HepG2 (cell line): Measurements from ENCODE around the gene COMMD7. TPM values are rescaled to one million over a fixed set of nuclear protein-coding genes. Genes with fewer than 3 reads are reported as not detected.

Experiments
- ATAC-seq: fragments of 200-7000 bp; cut with Tn5 transposase; 3 replicates; pipeline ENCODE4 v1.9.1; 2020; ENCODE audit warnings: mild to moderate bottlenecking, moderate library complexity
- BruUV-seq: library from RNA; stranded (reverse); fragments of 400-500 nt; replicated peaks from 2 replicates; lab custom pipeline; 2021; lab: Mats Ljungman, UMichigan
- CTCF ChIA-PET: fragments of 300-600 bp; formaldehyde crosslinking; extraction: SDS; loops from one replicate; lab custom pipeline; 2021; ENCODE audit warnings: low total read pairs, inconsistent platforms, low intra/inter-chr PET ratio; lab: Yijun Ruan, JAX
- POLR2A ChIA-PET: fragments of 350-600 bp; sonication (Branson Sonifier 250); formaldehyde crosslinking; loops from one replicate; lab custom pipeline; 2020; ENCODE audit warnings: antibody characterized with exemption, inconsistent platforms; lab: Yijun Ruan, JAX
- DNase-seq: peaks from one replicate; pipeline ENCODE4 v3.0.0-alpha.2; 2015; ENCODE audit warnings: low spot score
- FAIRE-seq: peaks from 3 replicates; lab custom pipeline; 2011; peaks lifted over from hg19 to GRCh38; lab: Jason Lieb, UNC
- H2AFZ ChIP-seq: one replicate; pipeline ENCODE4 v1.6.1; 2011; ENCODE audit warnings: low read length, inconsistent platforms
- H3K27ac ChIP-seq: fragments of 300-600 bp; 3 replicates; pipeline ENCODE4 v1.8.0; 2011; ENCODE audit warnings: mixed run types, mild to moderate bottlenecking, mixed read lengths, low read length, inconsistent platforms; ENCODE audit not compliant: insufficient read depth; ENCODE audit errors: extremely low read length
- H3K27me3 ChIP-seq, 2 experiments: fragments of 200-600 bp in 1 of 2; 2 replicates in 1 of 2; 3 replicates in 1 of 2; pipeline versions ENCODE4 v1.6.0 to v1.8.0; 2011; ENCODE audit warnings: low read length in 2 of 2, mild to moderate bottlenecking in 2 of 2, moderate library complexity in 2 of 2, inconsistent platforms in 1 of 2; ENCODE audit not compliant: insufficient read depth in 2 of 2, control insufficient read depth in 1 of 2
- H3K36me3 ChIP-seq, 2 experiments: fragments of 200-600 bp in 1 of 2; replicated peaks in 1 of 2; 2 replicates in 1 of 2; 3 replicates in 1 of 2; pipeline versions ENCODE4 v1.5.1 to v1.8.0; 2011; ENCODE audit warnings: low read length in 2 of 2, inconsistent platforms in 1 of 2; ENCODE audit not compliant: insufficient read depth in 2 of 2, control insufficient read depth in 1 of 2
- H3K4me1 ChIP-seq: 2 replicates; pipeline ENCODE4 v1.5.1; 2012; ENCODE audit warnings: low read length, inconsistent platforms; ENCODE audit not compliant: insufficient read depth
- H3K4me2 ChIP-seq: 2 replicates; pipeline ENCODE4 v1.6.0; 2011; ENCODE audit warnings: low read depth, low read length, inconsistent platforms
- H3K4me3 ChIP-seq, 3 experiments: fragments of 200-600 bp in 1 of 3; sonication (generic), shearing (Covaris generic) in 1 of 3; replicated peaks in 1 of 3; 2 replicates each; pipeline ENCODE4 v1.5.1; 2011 to 2016; ENCODE audit warnings: low read length in 3 of 3, inconsistent platforms in 2 of 3, low read depth in 2 of 3, mild to moderate bottlenecking in 2 of 3, control low read depth in 1 of 3, mixed read lengths in 1 of 3; ENCODE audit not compliant: insufficient read depth in 1 of 3
- H3K79me2 ChIP-seq: one replicate; pipeline ENCODE4 v1.6.1; 2011; ENCODE audit warnings: low read length, inconsistent platforms; ENCODE audit not compliant: insufficient read depth
- H3K9ac ChIP-seq: 2 replicates; pipeline ENCODE4 v1.6.0; 2011; ENCODE audit warnings: mild to moderate bottlenecking, low read depth, low read length, inconsistent platforms; ENCODE audit not compliant: insufficient read depth
- H3K9me3 ChIP-seq: 2 replicates; pipeline ENCODE4 v1.5.1; 2012; ENCODE audit warnings: mild to moderate bottlenecking, low read length
- H4K20me1 ChIP-seq: 2 replicates; pipeline ENCODE4 v1.6.0; 2011; ENCODE audit warnings: inconsistent platforms, mild to moderate bottlenecking, low read length, moderate library complexity; ENCODE audit not compliant: insufficient read depth
- TAF1 ChIP-seq: sonication (generic); formaldehyde crosslinking; IDR thresholded peaks from 2 replicates; pipeline ENCODE4 v1.4.0; 2020; ENCODE audit warnings: missing genetic modification reagents
- TOPORS ChIP-seq: sonication (generic); formaldehyde crosslinking; IDR thresholded peaks from 2 replicates; pipeline ENCODE4 v1.8.0; 2023; ENCODE audit warnings: mild to moderate bottlenecking, missing genetic modification reagents
- ZNF530 ChIP-seq: sonication (generic); formaldehyde crosslinking; IDR thresholded peaks from 2 replicates; pipeline ENCODE4 v1.5.0; 2020; ENCODE audit warnings: low read depth, mild to moderate bottlenecking, missing genetic modification reagents
- ZNF800 ChIP-seq: sonication (generic); formaldehyde crosslinking; IDR thresholded peaks from 2 replicates; pipeline ENCODE4 v1.4.0; 2020; ENCODE audit warnings: missing genetic modification reagents
- WGBS: methylation state at CpG from one replicate; pipeline ENCODE4 v1.1.6; 2017; ENCODE audit warnings: low lambda C conversion rate; 5-methylcytosine and 5-hydroxymethylcytosine counted together
- in situ Hi-C: cut with HindIII; loops from 2 replicates; pipeline ENCODE4 v1.10.0; 2017; ENCODE audit warnings: low pct_unique_long_range_greater_than_20kb; ENCODE audit not compliant: extremely low pct_ligation_motif_present
- intact Hi-C: fragments of 100-400 bp; cut with micrococcal nuclease; formaldehyde crosslinking; loops from one replicate; pipeline ENCODE4 v1.10.0; 2022; ENCODE audit not compliant: unreplicated experiment
- polyA plus RNA-seq, 8 experiments: library from polyadenylated mRNA; depleted of rRNA in 3 of 8; stranded (reverse) in 7 of 8; unstranded in 1 of 8; fragments of >200 nt; fragmentation: Illumina TruSeq in 4 of 8; extraction: Trizol in 4 of 8; gene quantifications; 2 replicates each; pipeline versions ENCODE4 v1.2.1 to v1.2.3, GENCODE V29; 2011 to 2016; ENCODE audit warnings: low read depth in 4 of 8, missing spikeins in 1 of 8, mixed read lengths in 1 of 8; ENCODE audit not compliant: insufficient read depth in 1 of 8
- total RNA-seq, 5 experiments: library from RNA; depleted of rRNA; stranded (reverse); fragments of >200 nt; fragmentation: Illumina TruSeq; extraction: Trizol; gene quantifications; 2 replicates each; pipeline ENCODE4 v1.2.3, GENCODE V29; 2016; ENCODE audit warnings: low read depth in 1 of 5
- TF ChIP-seq, protein P1 (sequence below): sonication (generic); formaldehyde crosslinking; IDR thresholded peaks from 2 replicates; pipeline ENCODE4 v1.5.0; 2020; ENCODE audit warnings: mild to moderate bottlenecking, missing genetic modification reagents, borderline replicate concordance

COMMD7 gene
- total and polyA plus RNA-seq, 2 of the 13 experiments (the other 11 are each of a cell fraction or from before 2014, with no cell fraction given), result 42.1 to 53.3 TPM

DNA sequence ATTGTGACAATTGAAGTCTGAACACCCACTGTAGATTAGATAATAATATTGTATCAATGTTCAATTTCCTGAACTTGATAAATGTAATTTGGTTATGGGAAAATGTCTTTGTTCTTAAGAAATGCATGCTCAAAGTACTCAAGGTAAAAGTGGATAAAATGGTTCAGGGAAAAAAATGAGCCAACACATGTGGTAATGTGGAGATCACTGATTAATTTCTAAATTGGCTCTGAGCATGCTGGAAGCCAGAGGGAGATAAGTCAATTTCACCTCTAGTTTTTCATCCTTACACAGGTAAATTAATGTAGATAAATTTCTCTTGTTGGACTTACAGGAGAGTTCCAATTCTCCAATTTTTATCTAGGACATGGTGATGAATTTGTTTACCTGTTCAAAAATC lies 8.0 kb upstream of the COMMD7 start:
- in situ Hi-C loops, result loop anchor here (25.0 kb wide), 1 partner anchor 239 kb away; no protein-coding TSS in a partner anchor
- FAIRE-seq, result no peak

GRCh38 chr20:32749914-32750637 lies 6.8 kb upstream of the COMMD7 start:
- Histone ChIP-seq H3K4me1 (peaks cover 30% of the 10 kb centered on the region), H4K20me1 (no peaks in the 10 kb centered on the region), H3K27me3 (no peaks in the 10 kb centered on the region), H3K4me3 (no peak overlapping the region), H3K9me3 (no peaks in the 10 kb centered on the region), H3K4me2 (no peak overlapping the region), H3K36me3 (no peaks in the 10 kb centered on the region), H3K27ac (no peak overlapping the region), H2AFZ (no peak overlapping the region), H3K9ac (no peak overlapping the region), H3K79me2 (no peaks in the 10 kb centered on the region)
- DNase-seq (no peak), FAIRE-seq (no peak), ATAC-seq (no peak)
- no TSS peak for BruUV-seq
- WGBS, result 57% methylated on average over 11 of the region's 11 CpGs
- in situ Hi-C loops (loop anchor here (25.0 kb wide), 1 partner anchor 238 kb away; no protein-coding TSS in a partner anchor), intact Hi-C loops (no loop called here)
- ChIA-PET CTCF (no interaction called here), POLR2A (no interaction called here)
- TF ChIP-seq TAF1 (no peak), TOPORS (CRISPR knock-in tag) (no peak)
- TF ChIP-seq, protein P1, sequence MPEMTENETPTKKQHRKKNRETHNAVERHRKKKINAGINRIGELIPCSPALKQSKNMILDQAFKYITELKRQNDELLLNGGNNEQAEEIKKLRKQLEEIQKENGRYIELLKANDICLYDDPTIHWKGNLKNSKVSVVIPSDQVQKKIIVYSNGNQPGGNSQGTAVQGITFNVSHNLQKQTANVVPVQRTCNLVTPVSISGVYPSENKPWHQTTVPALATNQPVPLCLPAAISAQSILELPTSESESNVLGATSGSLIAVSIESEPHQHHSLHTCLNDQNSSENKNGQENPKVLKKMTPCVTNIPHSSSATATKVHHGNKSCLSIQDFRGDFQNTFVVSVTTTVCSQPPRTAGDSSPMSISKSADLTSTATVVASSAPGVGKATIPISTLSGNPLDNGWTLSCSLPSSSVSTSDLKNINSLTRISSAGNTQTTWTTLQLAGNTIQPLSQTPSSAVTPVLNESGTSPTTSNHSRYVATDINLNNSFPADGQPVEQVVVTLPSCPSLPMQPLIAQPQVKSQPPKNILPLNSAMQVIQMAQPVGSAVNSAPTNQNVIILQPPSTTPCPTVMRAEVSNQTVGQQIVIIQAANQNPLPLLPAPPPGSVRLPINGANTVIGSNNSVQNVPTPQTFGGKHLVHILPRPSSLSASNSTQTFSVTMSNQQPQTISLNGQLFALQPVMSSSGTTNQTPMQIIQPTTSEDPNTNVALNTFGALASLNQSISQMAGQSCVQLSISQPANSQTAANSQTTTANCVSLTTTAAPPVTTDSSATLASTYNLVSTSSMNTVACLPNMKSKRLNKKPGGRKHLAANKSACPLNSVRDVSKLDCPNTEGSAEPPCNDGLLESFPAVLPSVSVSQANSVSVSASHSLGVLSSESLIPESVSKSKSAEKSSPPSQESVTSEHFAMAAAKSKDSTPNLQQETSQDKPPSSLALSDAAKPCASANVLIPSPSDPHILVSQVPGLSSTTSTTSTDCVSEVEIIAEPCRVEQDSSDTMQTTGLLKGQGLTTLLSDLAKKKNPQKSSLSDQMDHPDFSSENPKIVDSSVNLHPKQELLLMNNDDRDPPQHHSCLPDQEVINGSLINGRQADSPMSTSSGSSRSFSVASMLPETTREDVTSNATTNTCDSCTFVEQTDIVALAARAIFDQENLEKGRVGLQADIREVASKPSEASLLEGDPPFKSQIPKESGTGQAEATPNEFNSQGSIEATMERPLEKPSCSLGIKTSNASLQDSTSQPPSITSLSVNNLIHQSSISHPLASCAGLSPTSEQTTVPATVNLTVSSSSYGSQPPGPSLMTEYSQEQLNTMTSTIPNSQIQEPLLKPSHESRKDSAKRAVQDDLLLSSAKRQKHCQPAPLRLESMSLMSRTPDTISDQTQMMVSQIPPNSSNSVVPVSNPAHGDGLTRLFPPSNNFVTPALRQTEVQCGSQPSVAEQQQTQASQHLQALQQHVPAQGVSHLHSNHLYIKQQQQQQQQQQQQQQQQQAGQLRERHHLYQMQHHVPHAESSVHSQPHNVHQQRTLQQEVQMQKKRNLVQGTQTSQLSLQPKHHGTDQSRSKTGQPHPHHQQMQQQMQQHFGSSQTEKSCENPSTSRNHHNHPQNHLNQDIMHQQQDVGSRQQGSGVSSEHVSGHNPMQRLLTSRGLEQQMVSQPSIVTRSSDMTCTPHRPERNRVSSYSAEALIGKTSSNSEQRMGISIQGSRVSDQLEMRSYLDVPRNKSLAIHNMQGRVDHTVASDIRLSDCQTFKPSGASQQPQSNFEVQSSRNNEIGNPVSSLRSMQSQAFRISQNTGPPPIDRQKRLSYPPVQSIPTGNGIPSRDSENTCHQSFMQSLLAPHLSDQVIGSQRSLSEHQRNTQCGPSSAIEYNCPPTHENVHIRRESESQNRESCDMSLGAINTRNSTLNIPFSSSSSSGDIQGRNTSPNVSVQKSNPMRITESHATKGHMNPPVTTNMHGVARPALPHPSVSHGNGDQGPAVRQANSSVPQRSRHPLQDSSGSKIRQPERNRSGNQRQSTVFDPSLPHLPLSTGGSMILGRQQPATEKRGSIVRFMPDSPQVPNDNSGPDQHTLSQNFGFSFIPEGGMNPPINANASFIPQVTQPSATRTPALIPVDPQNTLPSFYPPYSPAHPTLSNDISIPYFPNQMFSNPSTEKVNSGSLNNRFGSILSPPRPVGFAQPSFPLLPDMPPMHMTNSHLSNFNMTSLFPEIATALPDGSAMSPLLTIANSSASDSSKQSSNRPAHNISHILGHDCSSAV, result no peak

More for the DNA sequence above, 8.0 kb upstream of the COMMD7 start:
- no peak overlapping the region for H3K9ac ChIP-seq
- H3K79me2 ChIP-seq, result no peaks in the 10 kb centered on the region
- no peaks in the 10 kb centered on the region for H3K9me3 ChIP-seq
- H4K20me1 ChIP-seq, result no peaks in the 10 kb centered on the region
- no peak overlapping the region for H2AFZ ChIP-seq
- no peak for DNase-seq
- no peak overlapping the region for H3K4me3 ChIP-seq
- TF ChIP-seq ZNF800 (CRISPR knock-in tag), result no peak
- no peak for TF ChIP-seq ZNF530
- H3K27me3 ChIP-seq, result 0 out of 5 replicates have a peak, but pooled peaks cover 0 to 2% of the 10 kb centered on the region in 2 experiments
- intact Hi-C loops, result no loop called here
- POLR2A ChIA-PET, result no interaction called here
- no TSS peak for BruUV-seq
- H3K36me3 ChIP-seq, result no peaks in the 10 kb centered on the region
- ATAC-seq, result no peak
- no peak overlapping the region for H3K4me2 ChIP-seq
- CTCF ChIA-PET, result no interaction called here
- peaks cover 18% of the 10 kb centered on the region for H3K4me1 ChIP-seq
- no peak overlapping the region for H3K27ac ChIP-seq
